HEK293 (cell line): ENCODE results near the gene ZNF573.

Experiments
- CTCF ChIA-PET: fragments of 350-600 bp; formaldehyde crosslinking; extraction: SDS; loops from one replicate; lab custom pipeline; 2021; ENCODE audit warnings: antibody characterized with exemption; lab: Yijun Ruan, JAX
- POLR2A ChIA-PET: fragments of 300-600 bp; formaldehyde crosslinking; extraction: SDS; loops from one replicate; lab custom pipeline; 2020; ENCODE audit warnings: antibody characterized with exemption, inconsistent platforms; lab: Yijun Ruan, JAX
- H3K27ac ChIP-seq: fragments of 200-500 bp; sonication (Bioruptor generic); 2 replicates; pipeline ENCODE4 v1.5.1; 2014; ENCODE audit warnings: low read depth, low read length, control low read depth, inconsistent platforms; ENCODE audit errors: extremely low read depth
- H3K36me3 ChIP-seq, 2 experiments: fragments of 200-500 bp in 1 of 2; sonication (Bioruptor generic) in 1 of 2; 1 replicate in 1 of 2; 2 replicates in 1 of 2; pipeline ENCODE4 v1.5.1; 2014 to 2017; ENCODE audit warnings: inconsistent platforms in 2 of 2, low read length in 2 of 2; ENCODE audit not compliant: control insufficient read depth in 2 of 2, insufficient read depth in 1 of 2
- H3K4me1 ChIP-seq: fragments of 200-500 bp; sonication (Bioruptor generic); 2 replicates; pipeline ENCODE4 v1.5.1; 2014; ENCODE audit warnings: mild to moderate bottlenecking, low read length, inconsistent platforms; ENCODE audit not compliant: control insufficient read depth, insufficient read depth
- H3K4me3 ChIP-seq: 2 replicates; pipeline ENCODE4 v1.5.1; 2011; ENCODE audit warnings: low read depth, mild to moderate bottlenecking, control low read depth, low read length, moderate library complexity
- H3K9me3 ChIP-seq: fragments of 200-500 bp; sonication (Bioruptor generic); 2 replicates; pipeline ENCODE4 v1.5.1; 2014; ENCODE audit warnings: low read depth, low read length, inconsistent platforms; ENCODE audit not compliant: control insufficient read depth, insufficient read depth
- FEZF1 ChIP-seq: fragments of 450-650 bp; formaldehyde crosslinking; IDR thresholded peaks from 2 replicates; pipeline ENCODE4 v1.5.1; 2016; ENCODE audit warnings: missing biosample characterization, missing genetic modification characterization
- HOXC10 ChIP-seq: sonication (generic); formaldehyde crosslinking; IDR thresholded peaks from 2 replicates; pipeline ENCODE4 v1.8.1; 2023; ENCODE audit warnings: mild to moderate bottlenecking, missing genetic modification reagents
- INSM2 ChIP-seq: fragments of 450-650 bp; formaldehyde crosslinking; IDR thresholded peaks from 2 replicates; pipeline ENCODE4 v1.5.1; 2016; ENCODE audit warnings: missing biosample characterization, missing genetic modification characterization
- KLF7 ChIP-seq: fragments of 450-650 bp; formaldehyde crosslinking; IDR thresholded peaks from 2 replicates; pipeline ENCODE4 v1.5.1; 2016; ENCODE audit warnings: missing biosample characterization, missing genetic modification characterization, borderline replicate concordance
- MZF1 ChIP-seq: fragments of 450-650 bp; formaldehyde crosslinking; IDR thresholded peaks from 2 replicates; pipeline ENCODE4 v1.5.1; 2017; ENCODE audit warnings: missing biosample characterization, missing genetic modification characterization, borderline replicate concordance
- PRDM1 ChIP-seq: fragments of 450-650 bp; formaldehyde crosslinking; IDR thresholded peaks from 2 replicates; pipeline ENCODE4; 2016; ENCODE audit warnings: missing biosample characterization, missing genetic modification characterization
- PRDM4 ChIP-seq: fragments of 450-650 bp; formaldehyde crosslinking; IDR thresholded peaks from 2 replicates; pipeline ENCODE4 v1.5.1; 2017; ENCODE audit warnings: missing biosample characterization, missing genetic modification characterization
- SP3 ChIP-seq: fragments of 450-650 bp; formaldehyde crosslinking; IDR thresholded peaks from 2 replicates; pipeline ENCODE4 v1.5.1; 2016; ENCODE audit warnings: missing biosample characterization, missing genetic modification characterization
- TRIM28 ChIP-seq: IDR thresholded peaks from 2 replicates; pipeline ENCODE4 v1.6.1; 2011; ENCODE audit warnings: low read length, control low read depth, borderline replicate concordance
- ZBTB11 ChIP-seq: fragments of 450-650 bp; formaldehyde crosslinking; conservative IDR thresholded peaks from 2 replicates; pipeline ENCODE4 v1.5.1; 2016; ENCODE audit warnings: low read depth, missing biosample characterization, missing genetic modification characterization
- ZFP37 ChIP-seq: fragments of 450-650 bp; formaldehyde crosslinking; IDR thresholded peaks from 2 replicates; pipeline ENCODE4 v1.5.1; 2016; ENCODE audit warnings: missing biosample characterization, missing genetic modification characterization
- ZNF132 ChIP-seq: fragments of 450-650 bp; formaldehyde crosslinking; IDR thresholded peaks from 2 replicates; pipeline ENCODE4 v1.5.1; 2017; ENCODE audit warnings: missing biosample characterization, missing genetic modification characterization, borderline replicate concordance
- ZNF133 ChIP-seq: fragments of 450-650 bp; formaldehyde crosslinking; IDR thresholded peaks from 2 replicates; pipeline ENCODE4 v1.5.1; 2016; ENCODE audit warnings: missing biosample characterization, missing genetic modification characterization
- ZNF155 ChIP-seq: fragments of 450-650 bp; formaldehyde crosslinking; IDR thresholded peaks from 2 replicates; pipeline ENCODE4 v1.5.1; 2016; ENCODE audit warnings: missing biosample characterization, missing genetic modification characterization
- ZNF19 ChIP-seq: fragments of 450-650 bp; formaldehyde crosslinking; IDR thresholded peaks from 2 replicates; pipeline ENCODE4; 2016; ENCODE audit warnings: missing biosample characterization, missing genetic modification characterization, low read depth
- ZNF2 ChIP-seq: fragments of 450-650 bp; formaldehyde crosslinking; IDR thresholded peaks from 2 replicates; pipeline ENCODE4 v1.5.1; 2016; ENCODE audit warnings: missing biosample characterization, missing genetic modification characterization
- ZNF266 ChIP-seq: fragments of 450-650 bp; formaldehyde crosslinking; IDR thresholded peaks from 2 replicates; pipeline ENCODE4 v1.5.1; 2016; ENCODE audit warnings: missing biosample characterization, missing genetic modification characterization, low read depth
- ZNF362 ChIP-seq: fragments of 450-650 bp; formaldehyde crosslinking; IDR thresholded peaks from 2 replicates; pipeline ENCODE4 v1.5.1; 2016; ENCODE audit warnings: missing biosample characterization, missing genetic modification characterization
- ZNF416 ChIP-seq: fragments of 450-650 bp; formaldehyde crosslinking; IDR thresholded peaks from 2 replicates; pipeline ENCODE4 v1.5.1; 2016; ENCODE audit warnings: missing biosample characterization, missing genetic modification characterization
- ZNF501 ChIP-seq: fragments of 450-650 bp; formaldehyde crosslinking; IDR thresholded peaks from 2 replicates; pipeline ENCODE4 v1.5.1; 2016; ENCODE audit warnings: missing biosample characterization, missing genetic modification characterization
- ZNF513 ChIP-seq: fragments of 450-650 bp; IDR thresholded peaks from 2 replicates; pipeline ENCODE4 v1.5.1; 2018; ENCODE audit warnings: missing biosample characterization, missing genetic modification characterization
- ZNF585B ChIP-seq: fragments of 450-650 bp; formaldehyde crosslinking; IDR thresholded peaks from 2 replicates; pipeline ENCODE4 v1.5.1; 2016; ENCODE audit warnings: missing biosample characterization, missing genetic modification characterization
- ZNF645 ChIP-seq: fragments of 450-650 bp; formaldehyde crosslinking; IDR thresholded peaks from 2 replicates; pipeline ENCODE4; 2016; ENCODE audit warnings: missing biosample characterization, missing genetic modification characterization
- ZNF660 ChIP-seq: fragments of 450-650 bp; IDR thresholded peaks from 2 replicates; pipeline ENCODE4 v1.5.1; 2018; ENCODE audit warnings: missing biosample characterization, mild to moderate bottlenecking, missing genetic modification characterization
- ZSCAN4 ChIP-seq: fragments of 450-650 bp; formaldehyde crosslinking; IDR thresholded peaks from 2 replicates; pipeline ENCODE4 v1.5.1; 2017; ENCODE audit warnings: missing biosample characterization, missing genetic modification characterization

The ZNF573 gene

GRCh38 chr19:37706052-37706605, 73.3 kb downstream of the ZNF573 start (continued):
- no peak for TF ChIP-seq KLF7 (tag by site-specific recombination)
- no peak for TF ChIP-seq ZNF155 (tag by site-specific recombination)
- no peak for TF ChIP-seq ZNF660
- TF ChIP-seq ZNF513 (tag by site-specific recombination), result no peak
- no peak for TF ChIP-seq ZNF416 (tag by site-specific recombination)
- TF ChIP-seq FEZF1, result no peak

- H3K4me3 ChIP-seq, result no peak overlapping the region
- H3K9me3 ChIP-seq, result peaks cover 39% of the 10 kb centered on the region
- TF ChIP-seq PRDM4 (no peak), ZNF266 (no peak), ZNF645 (no peak), PRDM1 (tag by site-specific recombination) (no peak), ZNF132 (tag by site-specific recombination) (no peak), ZNF2 (tag by site-specific recombination) (no peak), ZNF133 (tag by site-specific recombination) (no peak), ZFP37 (tag by site-specific recombination) (no peak), ZNF362 (tag by site-specific recombination) (no peak), ZNF501 (tag by site-specific recombination) (no peak), ZNF19 (tag by site-specific recombination) (no peak), SP3 (tag by site-specific recombination) (no peak), MZF1 (tag by site-specific recombination) (no peak), INSM2 (tag by site-specific recombination) (no peak), ZBTB11 (tag by site-specific recombination) (no peak), ZNF585B (tag by site-specific recombination) (no peak), HOXC10 (CRISPR knock-in tag) (no peak), TRIM28 (no peak), ZSCAN4 (tag by site-specific recombination) (no peak)
- ChIA-PET CTCF (no interaction called here), POLR2A (no interaction called here)
- no peak overlapping the region for H3K27ac ChIP-seq
- no peaks in the 10 kb centered on the region for H3K4me1 ChIP-seq
- H3K36me3 ChIP-seq, result peaks cover 63 to 69% of the 10 kb centered on the region in 2 experiments
Observed at GRCh38 chr19:37699057-37699456, 80.3 kb downstream of the ZNF573 start.
